GM18861 (cell line): ENCODE measurements around the gene AP1M1.

Source experiments
- ATAC-seq: cut with Tn5 transposase; IDR thresholded peaks from one replicate; pipeline ENCODE4 v1.9.1; 2021; ENCODE audit not compliant: unreplicated experiment

Gene AP1M1

GRCh38 chr19:16229322-16229641 is 31.6 kb downstream of the AP1M1 start:
- ATAC-seq, result no peak

- no peak for ATAC-seq
Observed at GRCh38 chr19:16232127-16232526, 34.4 kb downstream of the AP1M1 start.

GRCh38 chr19:16232568-16232967 is 34.9 kb downstream of the AP1M1 start:
- ATAC-seq, result no peak

GRCh38 chr19:16233081-16233776 is 35.5 kb downstream of the AP1M1 start:
- ATAC-seq, result no peak

GRCh38 chr19:16233836-16234551 is 36.3 kb downstream of the AP1M1 start:
- ATAC-seq, result no peak

GRCh38 chr19:16234552-16235445 is 37.1 kb downstream of the AP1M1 start:
- no peak for ATAC-seq

GRCh38 chr19:16235811-16236652 is 38.3 kb downstream of the AP1M1 start:
- ATAC-seq, result no peak

- no peak for ATAC-seq
Observed at GRCh38 chr19:16244091-16244490, 46.4 kb downstream of the AP1M1 start.

GRCh38 chr19:16247353-16248182 is 49.9 kb downstream of the AP1M1 start:
- ATAC-seq, result no peak

GRCh38 chr19:16248380-16249023 is 50.8 kb downstream of the AP1M1 start:
- ATAC-seq, result no peak

GRCh38 chr19:16249826-16250404 is 52.2 kb downstream of the AP1M1 start:
- no peak for ATAC-seq

- no peak for ATAC-seq
Observed at GRCh38 chr19:16252459-16253205, 54.9 kb downstream of the AP1M1 start.

GRCh38 chr19:16254851-16255408 is 57.2 kb downstream of the AP1M1 start:
- no peak for ATAC-seq

GRCh38 chr19:16257509-16258002 is 59.8 kb downstream of the AP1M1 start:
- ATAC-seq, result no peak

- no peak for ATAC-seq
Observed at GRCh38 chr19:16258440-16258903, 60.8 kb downstream of the AP1M1 start.

GRCh38 chr19:16259385-16260159 is 61.9 kb downstream of the AP1M1 start:
- ATAC-seq, result peak; percentile 57
